GM12872 (cell line): ENCODE data around the gene CHM.

Experiments
- CTCF ChIP-seq: IDR thresholded peaks from 3 replicates; pipeline ENCODE4 v1.5.1; 2011; ENCODE audit warnings: low read depth, mild to moderate bottlenecking, low read length, moderate library complexity; ENCODE audit not compliant: insufficient read depth

Gene CHM

GRCh38 chrX:86013792-86014191 lies 33.6 kb downstream of the CHM start:
- TF ChIP-seq CTCF: no peak

- no peak for TF ChIP-seq CTCF
These were observed 35.2 kb downstream of the CHM start for GRCh38 chrX:86012188-86012587.

- TF ChIP-seq CTCF: no peak
These were observed 45.1 kb downstream of the CHM start for GRCh38 chrX:86002076-86002896.

- no peak for TF ChIP-seq CTCF
These were observed 48.4 kb downstream of the CHM start for GRCh38 chrX:85998954-85999353.

GRCh38 chrX:85996555-85996954 lies 50.8 kb downstream of the CHM start:
- no peak for TF ChIP-seq CTCF

GRCh38 chrX:85995641-85996040 lies 51.7 kb downstream of the CHM start:
- no peak for TF ChIP-seq CTCF

GRCh38 chrX:85994797-85995196 lies 52.6 kb downstream of the CHM start:
- no peak for TF ChIP-seq CTCF
